HG03558 (cell line): Measurements from ENCODE around the gene TAGLN.

Source experiments
- ATAC-seq: cut with Tn5 transposase; IDR thresholded peaks from one replicate; pipeline ENCODE4 v1.9.1; 2021; ENCODE audit warnings: moderate number of reproducible peaks; ENCODE audit not compliant: unreplicated experiment; ENCODE audit errors: extremely low read depth

TAGLN gene

GRCh38 chr11:117210620-117211019 lies 11.4 kb downstream of the TAGLN start:
- ATAC-seq = no peak

GRCh38 chr11:117212697-117213355 lies 13.7 kb downstream of the TAGLN start:
- ATAC-seq = no peak

- ATAC-seq = no peak
Observed at GRCh38 chr11:117214404-117215110, 15.4 kb downstream of the TAGLN start.

GRCh38 chr11:117217141-117218084 lies 18.2 kb downstream of the TAGLN start:
- ATAC-seq = no peak

- ATAC-seq = no peak
Observed at GRCh38 chr11:117218133-117218915, 19.2 kb downstream of the TAGLN start.

GRCh38 chr11:117219001-117219400 lies 19.8 kb downstream of the TAGLN start:
- no peak for ATAC-seq

- ATAC-seq = no peak
Observed at GRCh38 chr11:117219455-117219854, 20.3 kb downstream of the TAGLN start.

GRCh38 chr11:117219995-117220394 lies 20.8 kb downstream of the TAGLN start:
- ATAC-seq = no peak

- ATAC-seq = no peak
Observed at GRCh38 chr11:117220568-117220967, 21.4 kb downstream of the TAGLN start.

GRCh38 chr11:117220999-117221774 lies 22.0 kb downstream of the TAGLN start:
- ATAC-seq = no peak

- ATAC-seq = no peak
Observed at GRCh38 chr11:117221775-117222517, 22.8 kb downstream of the TAGLN start.

GRCh38 chr11:117222991-117223740 lies 24.0 kb downstream of the TAGLN start:
- no peak for ATAC-seq

GRCh38 chr11:117223741-117224689 lies 24.8 kb downstream of the TAGLN start:
- no peak for ATAC-seq

GRCh38 chr11:117225553-117226170 lies 26.5 kb downstream of the TAGLN start:
- ATAC-seq = no peak

- ATAC-seq = no peak
Observed at GRCh38 chr11:117226388-117227385, 27.5 kb downstream of the TAGLN start.
